NCI-H146 (cell line): ENCODE results near the gene TMEM266.

Experiments used
- DNase-seq: peaks from one replicate; lab custom pipeline; 2025; lab: John Stamatoyannopoulos, UW

Gene TMEM266

GRCh38 chr15:76065793-76066192 is 6.0 kb downstream of the TMEM266 start:
- DNase-seq: no peak

- no peak for DNase-seq
These were observed 10.4 kb downstream of the TMEM266 start for GRCh38 chr15:76070192-76070591.

GRCh38 chr15:76070921-76071635 is 11.3 kb downstream of the TMEM266 start:
- no peak for DNase-seq

DNA sequence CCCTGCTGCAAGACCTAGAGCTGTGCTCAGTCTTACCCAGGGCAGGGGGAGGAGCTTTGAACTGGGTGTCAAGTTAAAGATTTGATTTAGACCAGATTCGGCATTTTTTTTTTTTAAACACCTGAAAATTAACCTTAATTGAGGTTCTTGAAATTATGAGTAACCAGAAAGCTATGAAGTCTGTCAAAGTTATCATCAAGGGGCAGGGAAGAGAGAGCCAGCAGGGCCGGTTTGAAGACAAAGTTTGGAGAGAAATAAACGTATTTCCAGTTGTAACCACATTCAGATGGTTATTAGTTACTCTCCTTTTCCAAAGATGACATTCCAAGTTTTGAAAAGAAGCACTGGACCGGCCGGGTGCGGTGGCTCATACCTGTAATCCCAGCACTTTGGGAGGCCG is 12.0 kb downstream of the TMEM266 start:
- DNase-seq: no peak

- DNase-seq: no peak
These were observed 13.8 kb downstream of the TMEM266 start for GRCh38 chr15:76073554-76073953.

DNA sequence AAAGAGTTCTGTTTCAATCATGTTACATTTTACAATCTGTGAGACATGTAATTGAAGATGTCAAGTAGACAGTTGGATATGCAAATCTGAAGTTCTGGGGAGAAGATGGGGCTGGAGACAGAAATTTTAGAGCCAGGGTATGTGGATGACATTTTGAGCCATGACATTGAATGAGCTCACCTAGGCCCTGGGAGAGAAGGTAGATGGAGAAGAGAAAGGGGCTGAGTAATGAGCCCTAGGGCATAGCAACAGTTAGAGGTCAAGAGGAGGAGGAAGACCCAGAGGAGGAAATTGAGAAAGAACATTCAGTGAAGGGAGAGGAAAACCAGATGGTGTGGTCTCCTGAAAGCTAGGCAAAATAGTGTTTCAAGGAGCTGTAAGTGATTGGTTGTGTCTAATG is 15.3 kb downstream of the TMEM266 start:
- DNase-seq: no peak

DNA sequence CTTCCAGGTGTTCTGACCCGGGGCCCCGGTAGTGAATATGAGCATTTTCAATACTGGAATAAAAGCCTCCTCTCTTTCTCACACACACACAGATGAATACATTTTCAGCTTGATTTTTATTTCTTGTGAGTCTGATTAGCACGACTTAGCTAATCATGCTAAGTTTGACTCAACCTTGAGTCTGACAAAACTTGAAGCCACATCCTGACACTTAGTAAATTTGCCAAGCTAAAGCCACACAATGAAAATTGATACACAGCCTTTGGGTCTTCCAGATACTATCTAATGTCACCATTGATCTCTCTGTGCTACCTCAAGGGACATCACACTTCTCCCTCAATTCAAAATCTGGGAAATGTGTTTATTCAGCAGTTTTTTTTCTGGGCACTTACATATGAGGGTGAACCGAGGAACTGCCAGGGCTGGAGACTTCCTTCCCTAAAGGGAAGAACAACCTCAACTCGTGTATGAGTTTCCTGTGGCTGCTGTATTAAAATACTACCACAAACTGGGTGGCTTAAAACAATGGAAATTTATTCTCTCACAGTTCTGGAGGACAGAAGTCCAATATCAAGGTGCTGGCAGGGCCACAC is 18.6 kb downstream of the TMEM266 start:
- no peak for DNase-seq

GRCh38 chr15:76084256-76084655 is 24.5 kb downstream of the TMEM266 start:
- no peak for DNase-seq

- DNase-seq: no peak
These were observed 38.9 kb downstream of the TMEM266 start for GRCh38 chr15:76098685-76099084.

DNA sequence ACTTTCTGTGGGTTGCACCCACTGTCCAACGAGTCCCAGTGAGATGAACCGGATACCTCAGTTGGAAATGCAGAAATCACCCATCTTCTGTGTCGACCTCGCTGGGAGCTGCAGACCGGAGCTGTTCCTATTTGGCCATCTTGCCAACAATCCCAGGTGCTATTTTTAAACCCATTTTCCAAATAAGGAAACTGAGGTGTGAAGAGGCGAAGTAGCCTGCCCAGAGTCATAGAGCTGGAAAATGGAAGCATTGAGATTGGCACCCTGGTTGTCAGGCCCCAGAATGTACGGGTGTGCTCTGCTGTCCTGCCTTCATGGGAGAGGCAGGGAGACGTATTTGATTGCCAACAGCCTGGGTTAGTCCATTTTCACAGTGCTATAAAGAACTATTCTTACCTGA is 39.6 kb downstream of the TMEM266 start:
- no peak for DNase-seq

DNA sequence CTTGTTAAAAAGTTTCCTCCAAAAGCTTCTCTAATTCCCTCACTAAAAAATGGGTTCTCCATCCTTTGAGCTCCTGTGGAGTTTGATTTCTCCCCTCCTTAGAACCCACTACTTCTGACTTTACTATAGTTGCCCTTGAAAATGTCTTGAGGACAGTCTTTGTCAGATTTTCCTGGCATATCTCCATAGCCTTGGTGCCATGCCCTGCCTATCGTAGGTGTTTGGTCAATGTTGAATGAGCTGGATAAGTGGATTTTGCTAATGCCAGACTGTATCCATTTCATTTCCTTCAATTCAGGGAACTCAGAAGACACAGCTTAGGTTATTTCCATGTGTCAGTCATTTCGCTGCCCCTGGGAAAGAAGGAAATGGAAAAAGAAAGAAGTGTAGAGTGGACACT is 40.6 kb downstream of the TMEM266 start:
- DNase-seq: no peak

GRCh38 chr15:76101655-76102054 is 41.9 kb downstream of the TMEM266 start:
- no peak for DNase-seq

- no peak for DNase-seq
These were observed 45.6 kb downstream of the TMEM266 start for GRCh38 chr15:76105391-76105790.

DNA sequence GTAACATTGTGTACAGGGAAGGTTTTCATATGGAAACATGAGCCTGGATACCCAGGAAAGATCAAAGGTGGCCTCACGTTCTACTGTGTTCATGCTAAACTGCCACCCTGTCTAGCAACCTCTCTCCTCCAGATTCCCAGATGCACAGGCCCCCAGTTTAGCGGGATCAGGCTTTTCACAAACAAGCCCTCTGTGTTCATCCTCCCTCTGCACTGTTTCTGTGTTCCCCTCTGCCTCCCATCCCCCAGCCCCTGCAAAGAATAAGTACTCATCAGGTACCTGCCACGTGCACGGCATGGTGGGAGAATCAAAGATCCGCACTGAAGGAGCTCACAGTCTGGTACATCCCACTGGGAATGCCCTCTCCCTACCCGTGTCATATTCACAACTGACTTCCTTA is 46.1 kb downstream of the TMEM266 start:
- no peak for DNase-seq

GRCh38 chr15:76107169-76107568 is 47.4 kb downstream of the TMEM266 start:
- DNase-seq: no peak

DNA sequence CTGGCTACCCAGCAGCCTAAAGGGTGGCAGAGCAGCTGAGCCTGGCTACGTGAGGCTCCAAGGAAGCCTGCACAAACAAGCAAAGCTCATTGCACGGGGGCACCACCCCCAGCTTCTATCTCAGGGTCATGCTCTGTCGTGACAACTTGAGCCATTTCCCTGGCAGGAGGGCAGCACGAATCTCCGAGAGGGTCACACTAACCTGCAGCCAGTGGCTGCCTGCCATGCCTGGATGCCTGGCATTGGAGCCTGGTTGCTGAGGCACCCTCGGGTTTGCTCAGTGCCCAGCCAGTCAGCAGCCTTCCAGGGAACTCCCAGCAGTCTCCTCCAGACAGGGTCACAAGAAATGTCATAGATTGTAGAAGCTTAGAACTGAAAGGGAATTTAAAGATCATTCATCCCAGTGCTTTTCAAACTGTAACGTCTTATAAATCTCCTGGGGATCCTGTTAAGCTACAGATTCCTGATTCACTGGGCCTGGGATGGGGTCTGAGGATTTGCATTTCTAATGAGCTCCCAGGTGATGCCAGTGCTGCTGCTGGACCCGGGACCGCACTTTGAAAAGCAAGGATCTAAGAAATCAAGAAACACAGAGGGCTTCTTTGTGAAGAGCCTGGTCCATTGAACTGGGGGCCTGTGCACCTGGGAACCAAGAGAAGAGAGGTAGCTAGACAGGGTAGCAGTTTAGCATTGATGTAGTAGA is 48.4 kb downstream of the TMEM266 start:
- DNase-seq: no peak

- no peak for DNase-seq
These were observed 49.3 kb downstream of the TMEM266 start for GRCh38 chr15:76109046-76109445.

- no peak for DNase-seq
These were observed 54.8 kb downstream of the TMEM266 start for GRCh38 chr15:76114561-76114960.

DNA sequence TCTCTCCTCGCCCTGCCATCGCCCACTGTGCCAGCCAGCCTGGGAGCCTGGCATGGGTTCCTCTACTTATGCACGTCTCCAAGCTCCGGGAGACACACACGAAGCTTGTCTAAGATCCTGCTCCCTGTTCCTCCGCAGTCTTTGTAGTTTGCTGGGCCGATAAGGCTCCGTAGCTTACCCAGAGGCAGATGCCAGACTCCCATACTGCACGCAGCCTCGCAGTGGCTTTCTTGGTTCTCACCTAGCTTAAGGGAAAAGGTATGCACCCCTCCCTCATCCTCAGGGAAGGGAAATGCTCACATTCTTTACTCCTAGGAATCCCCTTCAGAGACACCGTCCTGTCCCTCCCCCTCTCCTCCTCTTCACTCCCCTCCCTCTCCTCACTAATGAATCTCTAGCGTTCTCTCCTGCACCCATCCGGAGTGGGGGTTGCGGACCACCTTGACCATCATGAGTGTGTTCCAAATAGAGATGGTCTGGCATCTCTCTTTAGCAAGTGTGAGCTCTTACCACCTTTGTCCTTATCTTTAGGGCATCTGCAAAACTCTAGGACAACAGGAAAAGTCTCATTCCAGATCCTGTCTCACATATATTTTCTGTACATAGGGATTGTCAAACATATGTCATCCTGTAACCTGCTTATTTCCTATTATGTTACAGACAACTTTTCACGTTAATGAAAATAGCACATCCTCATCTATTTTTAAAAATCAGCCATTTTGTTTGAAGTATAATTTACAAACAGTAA is 56.5 kb downstream of the TMEM266 start:
- no peak for DNase-seq

DNA sequence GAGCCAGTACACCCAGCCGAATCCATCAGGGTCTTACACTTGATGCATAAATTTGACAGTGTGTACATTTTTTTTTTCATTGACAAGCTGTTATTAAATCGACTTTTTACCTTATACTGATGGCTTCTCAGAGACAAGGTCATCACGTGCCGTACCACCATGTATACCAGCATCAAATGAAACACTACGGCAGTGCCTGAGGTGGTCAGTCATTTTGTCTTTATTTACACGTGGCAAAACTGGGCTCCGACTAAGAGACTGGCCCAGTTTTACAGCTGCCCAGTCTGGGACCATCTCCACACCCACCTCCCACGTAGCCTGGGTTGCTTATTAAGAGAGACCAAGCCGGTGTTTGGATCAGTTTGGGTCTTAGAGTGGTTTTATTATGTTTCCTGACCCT is 57.4 kb downstream of the TMEM266 start:
- DNase-seq: no peak

DNA sequence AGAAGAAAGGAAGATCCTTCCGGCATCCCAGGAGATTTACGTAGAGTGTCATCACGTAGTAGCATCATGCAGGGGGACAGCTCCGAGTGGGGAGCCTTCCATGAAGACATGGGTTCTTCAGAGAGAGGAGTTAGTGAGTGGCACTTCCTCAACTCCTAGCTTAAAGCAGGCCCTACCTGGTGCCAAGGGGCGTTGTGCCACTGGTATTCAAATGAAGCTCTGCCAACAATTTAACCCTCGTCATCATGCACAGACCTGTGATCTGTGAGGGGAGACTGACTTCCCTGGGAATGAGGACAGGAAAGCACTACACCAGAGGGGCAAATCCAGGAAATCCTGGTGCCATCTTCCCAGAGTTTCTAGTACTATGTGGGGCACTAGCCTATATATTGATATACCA is 59.0 kb downstream of the TMEM266 start:
- no peak for DNase-seq

DNA sequence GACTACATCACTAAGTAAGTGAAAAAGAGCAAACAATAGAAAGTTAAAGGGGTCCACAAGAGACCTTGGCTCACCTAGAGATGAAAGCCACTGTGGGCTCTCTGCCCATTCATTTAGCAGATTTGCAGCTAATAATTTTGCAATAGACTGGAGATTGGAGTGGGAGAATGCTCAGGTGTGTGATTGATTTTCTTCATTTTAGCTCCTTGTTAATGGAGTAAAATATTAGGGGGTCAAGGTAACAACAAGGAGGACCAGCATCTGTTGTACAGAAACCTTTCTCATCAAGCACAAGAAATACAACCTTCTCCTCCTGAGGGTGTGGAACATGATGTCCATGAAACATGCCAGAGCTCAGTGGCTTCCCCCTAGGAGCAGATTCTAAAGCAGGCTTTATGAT is 63.2 kb downstream of the TMEM266 start:
- no peak for DNase-seq

GRCh38 chr15:76127169-76127568 is 67.4 kb downstream of the TMEM266 start:
- DNase-seq: no peak
